A172 (cell line): ENCODE measurements around the gene EID3. TPM values are rescaled to one million over a fixed set of nuclear protein-coding genes. Genes with fewer than 3 reads are reported as not detected.
"Not testable (repeated sequence)": the region's sequence is repeated elsewhere in the genome, so short reads cannot be mapped to it uniquely, and the experiment has no call there.

Source experiments
- DNase-seq: peaks from one replicate; pipeline ENCODE4 v3.0.0-alpha.2; 2015; ENCODE audit warnings: low spot score
- total RNA-seq: library from RNA; depleted of rRNA; stranded (reverse); fragments of >200 nt; shearing (Covaris generic); gene quantifications from 2 replicates; pipeline ENCODE4 v1.2.3, GENCODE V29; 2014

EID3 gene
- total RNA-seq, 1 experiment from 2014 or later: 5.7 TPM

DNA sequence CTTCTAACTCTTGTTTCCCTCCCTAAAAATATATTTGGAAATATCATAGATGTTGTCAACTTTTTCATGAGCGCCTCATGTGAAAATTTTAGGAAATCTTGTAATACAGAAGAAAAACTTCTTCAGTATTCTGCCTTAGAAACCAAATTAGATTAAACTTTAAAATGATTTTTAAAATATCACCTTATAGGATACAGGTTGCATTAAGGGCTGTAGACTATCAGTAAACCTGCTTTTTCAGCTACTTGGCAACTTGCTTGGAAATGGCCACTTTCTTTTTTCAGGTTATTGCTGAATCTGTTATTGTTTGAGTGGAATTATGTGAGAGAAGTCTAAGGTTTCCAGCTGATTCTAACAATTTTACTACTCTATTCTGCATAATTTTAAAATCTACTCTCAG is 9.1 kb downstream of the EID3 start:
- no peak for DNase-seq

DNA sequence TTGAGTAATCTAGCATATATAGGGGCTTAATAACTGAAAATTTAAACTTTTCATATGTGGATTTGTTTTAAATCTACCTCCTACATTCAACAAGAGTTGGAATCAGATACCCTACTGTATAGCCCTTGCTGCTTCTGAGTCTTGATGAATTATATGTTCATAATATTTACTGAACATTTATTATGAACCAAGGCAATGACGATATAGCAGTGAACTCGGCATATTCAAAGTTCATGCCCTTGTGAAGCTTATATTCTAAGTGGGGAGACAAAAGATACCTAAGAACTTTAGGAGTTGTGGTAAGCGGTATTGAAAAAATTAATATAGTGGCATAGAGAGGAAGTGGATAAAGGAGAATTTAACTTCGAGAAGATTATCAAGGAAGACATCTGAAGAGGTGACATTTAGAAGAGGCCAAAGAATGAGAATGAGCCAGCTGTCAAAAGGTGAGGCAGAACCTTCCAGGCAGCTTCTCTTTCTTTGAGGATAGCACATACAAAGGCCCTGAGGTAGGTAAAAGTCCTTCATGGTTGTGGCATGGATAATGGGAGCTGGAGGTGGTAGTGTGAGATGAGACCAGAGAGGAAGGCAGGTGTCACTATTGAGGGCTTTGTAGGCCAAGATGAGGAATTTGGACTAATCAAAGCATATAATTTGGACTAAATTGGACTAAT is 10.2 kb downstream of the EID3 start:
- DNase-seq: no peak

DNA sequence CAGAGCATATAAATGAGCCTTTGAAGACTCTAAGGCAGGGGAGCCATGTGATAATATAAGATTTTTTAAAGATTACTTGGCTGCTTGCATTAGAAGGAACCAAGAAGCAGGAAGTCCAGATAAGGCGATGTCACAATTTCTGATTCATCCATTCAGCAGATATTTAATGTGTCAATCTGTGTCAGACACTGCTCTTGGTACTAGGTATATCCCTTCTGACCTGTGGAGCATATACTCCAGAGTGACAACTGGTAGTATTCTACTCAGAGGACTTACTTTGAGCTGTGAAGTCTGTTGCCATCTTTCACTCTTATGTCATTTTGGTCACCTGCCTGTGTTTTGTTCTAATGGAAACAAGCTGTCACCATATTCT is 10.7 kb downstream of the EID3 start:
- DNase-seq: no peak

DNA sequence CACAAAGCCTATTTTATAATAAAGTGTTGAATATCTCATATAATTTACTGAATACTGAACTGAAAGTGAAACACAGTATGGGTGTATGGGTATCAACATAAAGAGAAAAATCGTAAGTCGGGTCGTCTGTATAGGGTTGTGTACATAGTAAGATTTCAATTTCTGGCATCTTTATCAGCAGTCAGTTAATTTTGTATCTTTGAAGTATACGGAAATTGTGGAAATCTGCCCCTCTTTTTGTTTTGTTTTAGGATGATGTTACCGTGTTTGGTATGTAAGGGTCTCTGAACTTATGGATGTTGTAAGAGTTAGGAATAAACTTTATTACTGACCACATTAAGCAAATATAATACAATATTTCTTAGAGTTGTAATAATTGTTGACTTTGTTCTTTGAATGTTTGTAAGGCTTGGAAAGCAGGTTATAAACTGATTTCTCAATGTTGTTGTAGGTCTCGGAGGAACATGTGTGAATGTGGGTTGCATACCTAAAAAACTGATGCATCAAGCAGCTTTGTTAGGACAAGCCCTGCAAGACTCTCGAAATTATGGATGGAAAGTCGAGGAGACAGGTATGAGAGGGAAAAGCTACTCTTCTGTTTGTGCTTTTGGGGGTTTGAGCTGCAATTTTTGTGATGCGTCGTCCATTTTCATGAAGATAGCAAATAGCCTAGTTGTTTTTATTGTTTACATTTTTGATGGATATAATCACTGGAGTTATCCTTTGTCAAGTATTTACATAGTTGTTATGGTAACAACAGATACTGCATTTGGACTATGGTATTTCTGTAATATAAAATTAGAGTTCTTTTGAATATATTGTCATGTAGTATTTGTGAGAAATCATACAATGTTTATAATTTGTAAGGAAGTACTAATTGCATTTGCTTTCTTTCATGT is 12.0 kb downstream of the EID3 start:
- DNase-seq: no peak

- no peak for DNase-seq
Measured at GRCh38 chr12:104316936-104317335, 13.4 kb downstream of the EID3 start.

GRCh38 chr12:104317538-104318210 is 14.1 kb downstream of the EID3 start:
- no peak for DNase-seq

- DNase-seq: no peak
Measured at GRCh38 chr12:104319028-104319427, 15.5 kb downstream of the EID3 start.

- no peak for DNase-seq
Measured at GRCh38 chr12:104319918-104320626, 16.5 kb downstream of the EID3 start.

GRCh38 chr12:104320627-104321024 is 17.1 kb downstream of the EID3 start:
- DNase-seq: no peak

DNA sequence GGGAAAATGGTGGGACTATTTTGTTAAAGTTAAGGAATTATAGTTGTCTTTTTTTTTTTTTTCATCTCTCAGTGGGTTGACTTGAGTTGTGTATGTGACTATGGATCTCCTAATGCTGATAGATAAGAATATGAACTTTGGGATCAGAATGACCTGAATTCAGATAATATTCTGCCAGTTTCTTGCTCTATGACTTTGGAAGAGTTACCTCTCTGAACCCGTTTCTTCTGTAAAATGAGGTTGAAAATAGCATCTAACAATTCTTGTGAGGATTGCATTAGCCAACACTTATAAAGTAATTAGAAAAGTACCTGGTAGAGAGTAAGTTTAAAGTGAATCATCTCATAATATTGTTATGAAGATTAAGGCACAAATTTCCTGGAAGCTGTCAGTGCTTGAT is 18.4 kb downstream of the EID3 start:
- no peak for DNase-seq

DNA sequence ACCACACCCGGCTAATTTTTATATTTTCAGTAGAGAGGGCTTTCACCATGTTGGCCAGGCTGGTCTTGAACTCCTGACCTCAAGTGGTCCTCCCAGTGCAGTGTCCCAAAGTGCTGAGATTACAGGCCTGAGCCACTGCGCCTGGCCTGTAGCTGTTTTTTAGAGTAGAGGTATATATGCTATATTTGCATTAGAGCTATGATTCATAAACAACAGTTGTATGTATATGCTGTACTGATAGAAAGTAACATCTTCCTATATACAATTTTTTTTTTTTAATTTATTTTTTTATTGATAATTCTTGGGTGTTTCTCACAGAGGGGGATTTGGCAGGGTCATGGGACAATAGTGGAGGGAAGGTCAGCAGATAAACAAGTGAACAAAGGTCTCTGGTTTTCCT is 19.0 kb downstream of the EID3 start:
- not testable (repeated sequence) for DNase-seq

DNA sequence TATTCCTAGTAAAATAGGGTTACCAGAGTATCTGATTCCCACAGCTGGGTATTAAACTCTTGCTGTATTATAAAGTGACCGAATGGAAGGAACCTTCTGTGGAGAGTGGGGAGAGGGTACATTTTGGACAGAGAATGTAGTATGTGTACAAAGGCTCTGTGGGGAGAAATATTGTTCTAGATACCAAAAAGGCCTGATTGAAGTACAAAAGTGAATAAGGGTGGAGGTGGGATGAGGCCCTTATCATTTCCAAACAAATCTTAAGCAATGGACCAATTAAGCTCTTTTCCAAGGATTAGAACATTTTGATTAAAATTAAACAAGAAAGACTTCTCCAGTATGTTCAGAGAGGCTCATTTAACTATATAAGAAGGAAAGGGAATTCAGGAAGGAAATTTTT is 20.4 kb downstream of the EID3 start:
- no peak for DNase-seq

- DNase-seq: not testable (repeated sequence)
Measured at GRCh38 chr12:104328278-104328677, 24.7 kb downstream of the EID3 start.

- DNase-seq: no peak
Measured at GRCh38 chr12:104328790-104329189, 25.3 kb downstream of the EID3 start.

DNA sequence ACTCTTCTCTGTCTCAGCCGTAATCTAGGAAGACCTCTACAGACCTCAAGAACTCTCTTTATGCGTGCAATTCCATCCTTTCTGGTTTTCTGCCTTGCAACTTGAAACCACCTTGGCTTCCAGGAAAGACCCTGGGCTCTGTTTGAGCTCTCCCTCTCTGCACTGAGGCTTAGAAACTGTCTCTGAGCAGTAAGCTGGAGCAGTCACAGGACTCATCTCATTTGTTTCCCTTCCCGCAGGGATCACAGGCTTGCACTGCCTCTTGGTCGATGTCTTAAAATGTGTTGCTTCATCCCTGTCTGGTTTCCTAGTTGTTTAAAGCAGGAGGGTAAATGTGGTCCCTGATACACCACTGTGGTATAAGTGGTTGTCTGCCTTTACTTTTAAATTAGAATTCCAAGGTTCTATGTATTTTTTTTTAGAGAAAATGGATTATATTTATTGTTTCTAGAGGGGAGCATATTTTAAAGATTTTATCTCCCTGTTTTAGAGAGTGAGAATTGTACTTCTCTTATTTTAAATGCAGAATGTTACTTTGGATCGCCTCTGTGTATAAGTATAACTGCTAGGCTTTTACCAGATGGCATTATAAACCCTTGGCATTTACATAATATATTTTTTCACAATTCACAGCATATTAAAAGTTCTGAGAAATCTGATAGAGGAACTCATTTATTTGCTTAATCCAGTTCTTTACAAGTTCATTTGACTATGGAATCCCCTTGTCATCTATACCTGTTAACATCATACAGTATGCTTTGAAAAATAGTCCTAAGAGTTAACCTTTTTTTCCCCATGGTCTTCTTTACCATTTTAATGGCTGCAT is 26.4 kb downstream of the EID3 start:
- no peak for DNase-seq

DNA sequence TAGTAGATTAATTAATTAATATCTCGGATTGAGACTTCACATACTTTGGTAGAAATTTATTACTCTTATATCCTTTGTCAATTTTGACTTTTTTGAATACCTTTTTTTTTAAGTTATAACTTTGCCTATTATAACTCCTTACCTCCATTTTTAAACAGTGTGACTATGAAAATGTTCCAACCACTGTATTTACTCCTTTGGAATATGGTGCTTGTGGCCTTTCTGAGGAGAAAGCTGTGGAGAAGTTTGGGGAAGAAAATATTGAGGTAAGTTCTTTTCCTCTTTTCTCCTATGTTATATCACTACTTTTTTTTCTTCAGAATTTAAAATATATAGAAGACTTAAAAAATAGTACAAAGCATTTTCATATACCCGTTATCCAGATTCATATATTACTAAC is 27.8 kb downstream of the EID3 start:
- DNase-seq: no peak

GRCh38 chr12:104332273-104332672 is 28.7 kb downstream of the EID3 start:
- DNase-seq: not testable (repeated sequence)

- no peak for DNase-seq
Measured at GRCh38 chr12:104333692-104334255, 30.2 kb downstream of the EID3 start.

DNA sequence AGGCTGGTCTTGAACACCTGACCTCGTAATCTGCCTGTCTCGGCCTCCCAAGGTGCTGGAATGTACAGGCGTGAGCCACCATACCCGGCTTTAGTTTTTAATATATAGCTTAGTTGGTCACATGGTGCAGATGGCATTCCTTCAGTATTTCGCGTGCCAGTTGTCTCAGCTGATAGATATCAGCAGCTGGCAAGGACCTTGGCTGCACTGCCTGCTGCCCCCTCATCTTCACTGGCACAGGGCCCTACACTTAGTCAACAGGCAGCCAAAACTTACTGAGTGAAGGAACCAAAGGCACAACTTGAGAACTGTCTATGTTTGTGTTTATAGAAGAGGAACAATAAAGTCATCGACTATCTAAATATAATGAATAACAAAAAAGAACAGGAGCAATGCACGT is 31.0 kb downstream of the EID3 start:
- peak; percentile 51 for DNase-seq

GRCh38 chr12:104336115-104336514 is 32.6 kb downstream of the EID3 start:
- no peak for DNase-seq

DNA sequence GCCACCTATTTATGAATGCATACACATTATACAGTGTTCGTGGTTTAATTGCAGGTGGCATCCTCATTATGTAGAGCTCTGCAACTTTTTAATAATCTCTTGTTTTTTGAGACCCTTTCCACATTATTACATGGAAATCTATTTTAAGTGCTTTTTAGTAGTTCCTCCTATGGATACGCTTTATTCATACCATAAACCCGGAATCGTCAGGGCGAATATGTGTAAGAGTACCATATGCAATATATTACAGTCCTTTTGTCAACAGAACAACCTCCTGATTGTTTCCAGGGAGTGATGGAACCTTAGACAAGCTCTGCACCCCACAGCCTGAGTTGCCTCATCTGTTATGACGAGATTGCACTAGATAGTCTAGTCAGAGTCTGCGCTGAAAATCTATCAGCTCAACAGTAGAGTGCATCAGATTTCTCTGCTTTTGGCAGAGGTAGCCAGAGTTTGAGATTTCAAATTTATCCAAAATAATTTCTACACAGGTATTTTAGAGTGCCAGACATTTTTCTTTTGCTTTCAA is 33.6 kb downstream of the EID3 start:
- no peak for DNase-seq
